Lung (tissue), 12 donors: ENCODE measurements around the gene LOXHD1. TPM values are rescaled to one million over a fixed set of nuclear protein-coding genes. Genes with fewer than 3 reads are reported as not detected.

Experiments
- ATAC-seq: fragments of 200-7000 bp; cut with Tn5 transposase; one replicate; pipeline ENCODE4 v1.9.1; 2020; ENCODE audit warnings: moderate number of reproducible peaks; ENCODE audit not compliant: insufficient read depth, low FRiP score
- DNase-seq, 3 donors: peaks; one replicate each; pipeline ENCODE4 v3.0.0-alpha.2; 2013 to 2017
- H3K27ac ChIP-seq, 2 donors: one replicate each; pipeline ENCODE4 v1.5.1; 2013; ENCODE audit warnings: mild to moderate bottlenecking in 2 of 2, moderate library complexity in 2 of 2, control low read depth in 1 of 2, inconsistent platforms in 1 of 2, low read depth in 1 of 2, low read length in 1 of 2
- H3K27me3 ChIP-seq, 3 donors: one replicate each; pipeline ENCODE4 v1.5.1; 2013; ENCODE audit warnings: low read length in 2 of 3; ENCODE audit not compliant: control insufficient read depth in 3 of 3, insufficient read depth in 3 of 3
- H3K36me3 ChIP-seq, 4 donors: one replicate each; pipeline ENCODE4 v1.5.1; 2013; ENCODE audit warnings: low read length in 4 of 4, mild to moderate bottlenecking in 1 of 4, moderate library complexity in 1 of 4; ENCODE audit not compliant: control insufficient read depth in 4 of 4, insufficient read depth in 4 of 4
- H3K4me1 ChIP-seq, 5 donors: one replicate each; pipeline ENCODE4 v1.5.1; 2013; ENCODE audit warnings: low read length in 5 of 5, mild to moderate bottlenecking in 2 of 5, moderate library complexity in 1 of 5; ENCODE audit not compliant: control insufficient read depth in 5 of 5, insufficient read depth in 5 of 5
- H3K4me3 ChIP-seq: one replicate; pipeline ENCODE4 v1.5.1; 2013; ENCODE audit warnings: mild to moderate bottlenecking, control low read depth, moderate library complexity
- H3K9ac ChIP-seq, 2 donors: one replicate each; pipeline ENCODE4 v1.5.1; 2013; ENCODE audit warnings: low read length in 2 of 2, control low read depth in 1 of 2; ENCODE audit not compliant: insufficient read depth in 1 of 2
- H3K9me3 ChIP-seq, 4 donors: one replicate each; pipeline ENCODE4 v1.5.1; 2013; ENCODE audit warnings: low read length in 3 of 4, mild to moderate bottlenecking in 1 of 4, moderate library complexity in 1 of 4; ENCODE audit not compliant: control insufficient read depth in 4 of 4, insufficient read depth in 3 of 4
- CTCF ChIP-seq: IDR thresholded peaks from 2 replicates; pipeline ENCODE4 v1.5.1; 2012; ENCODE audit warnings: mild to moderate bottlenecking; ENCODE audit errors: control extremely low read depth, extremely low read depth
- WGBS, 2 donors: extraction: QIAGEN DNeasy Blood & Tissue Kit; methylation state at CpG; one replicate each; pipeline ENCODE4 v1.1.7; 2013; 5-methylcytosine and 5-hydroxymethylcytosine counted together
- polyA plus RNA-seq, 2 donors: library from polyadenylated mRNA; stranded (reverse); fragments of 200-250 nt; gene quantifications; one replicate each; pipeline ENCODE4 v1.2.1, GENCODE V29; 2013
- total RNA-seq, 2 donors: library from RNA; depleted of rRNA in 1 of 2; stranded (reverse); fragments of >200 nt in 1 of 2; gene quantifications; one replicate each; pipeline ENCODE4 v1.2.1, GENCODE V29; 2014 to 2021
- donor health status: control.
- donor health status: control.
- donor health status: Bipolar disorder and iron deficiency.
- donor health status: healthy.
- donor health status: DM: yes; HTN: yes; CAD: no.

Gene LOXHD1
- total and polyA plus RNA-seq, 4 donors: 0.45 to 3.1 (median 1.2) TPM

DNA sequence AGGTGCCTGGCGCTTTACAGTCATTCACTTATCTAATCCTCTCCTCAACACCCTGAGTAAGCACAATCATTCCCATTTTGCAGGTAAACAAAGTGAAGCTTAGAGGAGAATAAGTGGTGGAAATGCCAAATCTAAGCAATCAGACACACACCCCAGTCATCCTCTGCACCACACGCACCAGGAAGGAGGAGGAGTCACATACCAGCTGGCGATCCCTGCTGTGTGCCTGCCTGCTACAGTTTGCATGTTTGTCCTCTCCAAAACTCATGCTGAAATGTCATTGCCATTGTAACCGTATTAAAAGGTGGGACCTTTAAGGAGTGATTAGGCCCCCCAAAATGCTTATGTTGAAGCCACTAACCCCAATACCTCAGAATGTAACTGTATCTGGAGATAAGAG, 93.7 kb downstream of the LOXHD1 start:
- ATAC-seq (no peak), DNase-seq (no peak)
- H3K4me1 ChIP-seq: peaks cover 0 to 4% (median 0%) of the 10 kb centered on the region in 5 donors
- no peak overlapping the region for H3K27ac ChIP-seq
- no peak for TF ChIP-seq CTCF
- peaks cover 0 to 2% (median 0%) of the 10 kb centered on the region in 4 donors for H3K9me3 ChIP-seq
- H3K27me3 ChIP-seq: peaks cover 0 to 4% (median 0%) of the 10 kb centered on the region in 3 donors
- WGBS, 2 donors: 48 to 65% methylated on average over 4 of the region's 4 CpGs
- H3K9ac ChIP-seq: no peak overlapping the region
- no peak overlapping the region for H3K4me3 ChIP-seq
- H3K36me3 ChIP-seq: no peaks in the 10 kb centered on the region

DNA sequence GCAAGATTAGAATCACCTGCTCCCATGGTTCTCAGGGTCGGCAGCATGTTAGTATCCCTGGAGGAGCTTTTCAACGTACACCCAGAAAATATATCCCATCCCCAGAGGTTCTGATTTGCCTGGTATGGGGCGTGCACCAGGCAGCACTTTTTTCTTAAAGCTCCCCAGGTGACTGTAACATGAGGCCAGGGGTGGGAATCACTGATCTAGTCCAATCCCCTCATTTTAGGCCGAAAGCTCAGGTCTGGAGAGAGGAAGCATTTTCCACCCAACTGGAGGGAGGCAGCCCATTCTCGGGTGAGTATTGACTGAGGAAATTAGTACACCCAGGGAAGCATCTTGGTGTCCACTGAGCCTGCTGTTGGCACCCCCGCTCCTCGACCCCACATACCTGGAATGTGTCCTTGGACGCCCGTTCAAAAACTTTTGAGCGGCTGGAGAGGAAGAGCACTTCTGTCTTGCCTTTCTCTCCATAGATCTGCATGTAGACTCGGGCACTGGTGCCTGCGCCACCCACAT, 94.3 kb downstream of the LOXHD1 start:
- no peaks in the 10 kb centered on the region for H3K36me3 ChIP-seq
- peaks cover 0 to 2% (median 0%) of the 10 kb centered on the region in 4 donors for H3K9me3 ChIP-seq
- peaks cover 0 to 4% (median 0%) of the 10 kb centered on the region in 3 donors for H3K27me3 ChIP-seq
- no peak overlapping the region for H3K9ac ChIP-seq
- no peak for DNase-seq
- TF ChIP-seq CTCF: no peak
- WGBS, 2 donors: 75 to 84% methylated on average over 12 of the region's 12 CpGs
- no peak overlapping the region for H3K27ac ChIP-seq
- peaks cover 0 to 4% (median 0%) of the 10 kb centered on the region in 5 donors for H3K4me1 ChIP-seq
- ATAC-seq: no peak
- no peak overlapping the region for H3K4me3 ChIP-seq

- peaks cover 0 to 4% (median 0%) of the 10 kb centered on the region in 3 donors for H3K27me3 ChIP-seq
- no peak overlapping the region for H3K4me3 ChIP-seq
- 91 to 97% methylated on average over 11 of the region's 11 CpGs for WGBS, 2 donors
- no peak overlapping the region for H3K9ac ChIP-seq
- H3K36me3 ChIP-seq: no peaks in the 10 kb centered on the region
- no peak for DNase-seq
- H3K4me1 ChIP-seq: peaks cover 0 to 4% (median 0%) of the 10 kb centered on the region in 5 donors
- TF ChIP-seq CTCF: no peak
- H3K9me3 ChIP-seq: no peaks in the 10 kb centered on the region
- ATAC-seq: no peak
- no peak overlapping the region for H3K27ac ChIP-seq
These were observed 96.4 kb downstream of the LOXHD1 start for GRCh38 chr18:46560671-46561045.
